Measurements from ENCODE around the gene SLC41A2.
"Not testable (repeated sequence)": the region's sequence is repeated elsewhere in the genome, so short reads cannot be mapped to it uniquely, and the experiment has no call there.

The SLC41A2 gene

GRCh38 chr12:104991565-104992128, 33.6 kb upstream of the SLC41A2 start:
- H3K4me3 ChIP-seq (ENCODE audit: low read depth, low read length) = no peak overlapping the region
- TF ChIP-seq CTCF (IDR thresholded peaks at IDR 0.05; ENCODE audit: borderline replicate concordance, insufficient read depth, low read depth, low read length) = no peak

GRCh38 chr12:104990950-104991349, 32.9 kb upstream of the SLC41A2 start:
- H3K4me3 ChIP-seq (ENCODE audit: low read depth, low read length) = no peak overlapping the region
- TF ChIP-seq CTCF (IDR thresholded peaks at IDR 0.05; ENCODE audit: borderline replicate concordance, insufficient read depth, low read depth, low read length) = no peak

GRCh38 chr12:104986022-104986941, 28.2 kb upstream of the SLC41A2 start, which contains the start of gene NOPCHAP1:
TSS of gene NOPCHAP1 (plus strand) at chr12:104986316. CDS start at chr12:104986353, 37 bp downstream.
- no peak for TF ChIP-seq CTCF (IDR thresholded peaks at IDR 0.05; ENCODE audit: borderline replicate concordance, insufficient read depth, low read depth, low read length)
- H3K4me3 ChIP-seq (ENCODE audit: low read depth, low read length) = peak within 1 kb of the TSS; percentile 71

DNA sequence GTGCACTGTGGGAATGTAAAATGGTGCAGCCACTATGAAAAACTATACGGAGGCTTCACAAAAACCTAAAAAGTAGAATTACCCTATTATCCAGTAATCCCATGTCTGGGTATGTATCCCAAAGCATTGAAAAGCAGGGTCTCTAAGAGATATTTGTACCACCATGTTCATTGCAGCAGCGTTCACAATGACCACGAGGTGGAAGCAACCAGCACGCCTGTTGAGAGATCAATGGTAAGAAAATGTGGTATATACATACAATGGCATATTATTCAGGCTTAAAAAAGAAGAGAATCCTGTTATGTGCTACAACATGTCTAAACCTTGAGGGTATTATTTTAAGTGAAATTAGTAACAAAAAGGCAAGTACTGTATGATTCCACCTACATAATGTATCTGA, 27.1 kb upstream of the SLC41A2 start:
- TF ChIP-seq CTCF (IDR thresholded peaks at IDR 0.05; ENCODE audit: borderline replicate concordance, insufficient read depth, low read depth, low read length) = no peak
- no peak overlapping the region for H3K4me3 ChIP-seq (ENCODE audit: low read depth, low read length)

DNA sequence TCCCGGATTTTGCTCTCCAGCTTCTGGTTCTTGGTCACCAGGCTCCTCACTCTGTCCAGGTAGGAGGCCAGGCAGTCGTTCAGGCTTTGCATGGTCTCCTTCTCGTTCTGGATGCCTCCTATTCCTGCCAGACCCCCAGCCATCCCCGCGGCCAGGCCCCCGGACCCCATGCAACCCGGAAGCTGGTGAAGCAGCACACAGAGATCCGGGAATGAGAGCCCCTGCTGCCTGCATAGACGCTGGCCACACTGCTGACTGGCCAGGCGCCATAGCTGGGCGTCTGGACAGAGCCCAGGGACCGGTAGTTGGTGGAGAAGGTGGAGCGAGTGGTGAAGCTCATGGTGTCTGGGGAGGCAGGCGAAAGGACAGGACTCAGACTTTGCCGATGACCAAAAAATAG, 19.6 kb upstream of the SLC41A2 start:
- not testable (repeated sequence) for H3K4me3 ChIP-seq (ENCODE audit: low read depth, low read length)

- H3K4me3 ChIP-seq (ENCODE audit: low read depth, low read length) = no peak overlapping the region
- no peak for TF ChIP-seq CTCF (IDR thresholded peaks at IDR 0.05; ENCODE audit: borderline replicate concordance, insufficient read depth, low read depth, low read length)
Measured at GRCh38 chr12:104976703-104977102, 18.6 kb upstream of the SLC41A2 start.

GRCh38 chr12:104975587-104976343, 17.7 kb upstream of the SLC41A2 start:
- H3K4me3 ChIP-seq (ENCODE audit: low read depth, low read length) = no peak overlapping the region
- TF ChIP-seq CTCF (IDR thresholded peaks at IDR 0.05; ENCODE audit: borderline replicate concordance, insufficient read depth, low read depth, low read length) = no peak

Measured in GM12875 (cell line).